IPS DF 6.9 (cell line): ENCODE results near the gene NIF3L1.

Source experiments
- DNase-seq: peaks from one replicate; pipeline ENCODE4 v3.0.0-alpha.2; 2013; ENCODE audit warnings: low read depth, low spot score
- H3K27ac ChIP-seq: one replicate; pipeline ENCODE4 v1.5.1; 2013; ENCODE audit warnings: low read length, control low read depth
- H3K27me3 ChIP-seq: 2 replicates; pipeline ENCODE4 v1.6.1; 2013; ENCODE audit warnings: mild to moderate bottlenecking, low read length; ENCODE audit not compliant: control insufficient read depth, insufficient read depth
- H3K36me3 ChIP-seq: 2 replicates; pipeline ENCODE4 v1.6.1; 2013; ENCODE audit warnings: low read length; ENCODE audit not compliant: control insufficient read depth, insufficient read depth
- H3K4me1 ChIP-seq: 2 replicates; pipeline ENCODE4 v1.6.1; 2013; ENCODE audit warnings: low read length; ENCODE audit not compliant: control insufficient read depth, insufficient read depth
- H3K4me3 ChIP-seq: 2 replicates; pipeline ENCODE4 v1.5.1; 2013; ENCODE audit warnings: mild to moderate bottlenecking, low read length
- H3K9me3 ChIP-seq: 2 replicates; pipeline ENCODE4 v1.6.1; 2013; ENCODE audit warnings: low read length, inconsistent platforms; ENCODE audit not compliant: control insufficient read depth, insufficient read depth
- WGBS: extraction: QIAGEN DNeasy Blood & Tissue Kit; methylation state at CpG from one replicate; pipeline ENCODE4 v1.1.7; 2013; ENCODE audit warnings: mixed read lengths, missing lambda C conversion rate; ENCODE audit not compliant: insufficient read length, insufficient coverage; 5-methylcytosine and 5-hydroxymethylcytosine counted together

Gene NIF3L1

GRCh38 chr2:200930947-200931626 is 41.9 kb downstream of the NIF3L1 start:
- H3K36me3 ChIP-seq = peaks cover 11% of the 10 kb centered on the region; the same call in 1 of the 2 replicates

DNA sequence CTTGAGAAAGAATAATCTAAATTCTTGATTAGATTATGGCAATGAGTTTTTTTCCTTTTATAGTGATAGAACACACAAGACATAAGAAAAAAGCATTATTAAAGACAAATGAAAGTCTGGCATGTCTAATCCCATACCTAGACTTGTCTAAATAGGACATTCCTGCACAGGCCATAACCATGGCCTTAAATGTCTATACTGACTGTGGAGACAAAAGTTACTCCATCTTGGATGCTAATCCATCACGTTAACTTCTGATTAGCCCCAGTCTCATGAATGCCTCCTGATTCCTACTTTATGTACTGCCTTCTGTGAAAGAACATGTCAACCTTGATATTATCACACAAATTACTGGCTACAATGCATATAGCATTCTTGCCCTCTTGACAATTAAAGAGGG is 50.7 kb downstream of the NIF3L1 start:
- H3K36me3 ChIP-seq = peaks cover 16% of the 10 kb centered on the region; the same call in 1 of the 2 replicates
- H3K9me3 ChIP-seq = no peaks in the 10 kb centered on the region
- H3K4me3 ChIP-seq = no peak overlapping the region
- WGBS = no CpG with 5 or more reads among the region's 1 CpG
- no peaks in the 10 kb centered on the region for H3K27me3 ChIP-seq
- no peaks in the 10 kb centered on the region for H3K4me1 ChIP-seq
- DNase-seq = no peak
- no peak overlapping the region for H3K27ac ChIP-seq

More at GRCh38 chr2:200930947-200931626, 41.9 kb downstream of the NIF3L1 start:
- H3K27ac ChIP-seq = no peak overlapping the region
- WGBS = no CpG with 5 or more reads among the region's 3 CpGs
- no peaks in the 10 kb centered on the region for H3K27me3 ChIP-seq
- no peaks in the 10 kb centered on the region for H3K9me3 ChIP-seq
- no peak overlapping the region for H3K4me3 ChIP-seq
- no peaks in the 10 kb centered on the region for H3K4me1 ChIP-seq
- no peak for DNase-seq

GRCh38 chr2:200943527-200944105 is 54.4 kb downstream of the NIF3L1 start:
- H3K27me3 ChIP-seq = no peaks in the 10 kb centered on the region
- no peak overlapping the region for H3K27ac ChIP-seq
- no peak for DNase-seq
- WGBS = no CpG with 5 or more reads among the region's 1 CpG
- H3K9me3 ChIP-seq = no peaks in the 10 kb centered on the region
- no peak overlapping the region for H3K4me3 ChIP-seq
- peaks cover 11% of the 10 kb centered on the region; the same call in 1 of the 2 replicates for H3K36me3 ChIP-seq
- no peaks in the 10 kb centered on the region for H3K4me1 ChIP-seq

DNA sequence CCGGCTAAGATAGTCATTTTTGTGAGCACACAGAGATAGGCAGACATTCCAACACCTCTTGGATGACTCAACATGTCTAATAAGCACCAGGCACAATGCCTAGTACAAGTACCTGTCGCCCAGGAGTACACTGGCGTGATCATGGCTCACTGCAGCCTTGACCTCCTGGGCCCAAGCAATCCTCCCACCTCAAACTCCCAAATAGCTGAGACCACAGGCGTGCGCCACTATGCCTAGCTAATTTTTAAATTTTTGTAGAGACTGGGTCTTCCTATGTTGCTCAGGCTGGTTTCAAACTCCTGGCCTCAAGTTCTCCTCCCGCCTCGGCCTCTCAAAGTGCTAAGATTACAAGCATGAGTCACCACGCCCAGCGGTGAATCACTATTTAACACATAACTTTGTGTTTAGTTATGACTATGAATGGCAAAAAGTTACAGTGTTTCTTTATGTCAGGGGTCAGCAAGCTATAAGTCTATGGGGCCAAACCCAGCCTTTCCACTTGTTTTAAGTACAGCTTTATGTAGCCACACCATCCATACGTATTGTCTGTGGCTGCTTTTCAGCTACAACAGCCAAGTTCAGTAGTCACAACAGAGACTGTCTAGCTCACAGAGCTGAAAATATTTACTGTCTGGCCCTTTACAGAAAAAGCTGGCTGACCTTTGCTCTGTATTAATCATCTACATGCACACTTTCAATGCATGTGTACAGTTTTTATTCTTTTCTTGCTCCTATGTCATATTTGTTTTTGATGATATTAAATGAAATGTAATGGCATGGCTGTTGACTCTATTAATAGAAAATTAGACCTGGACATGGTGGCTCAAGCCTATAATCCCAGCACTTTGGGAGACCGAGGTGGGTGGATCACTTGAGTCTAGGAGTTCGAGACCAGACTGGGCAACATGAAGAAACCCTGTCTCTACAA is 55.6 kb downstream of the NIF3L1 start:
- DNase-seq = no peak

GRCh38 chr2:200945395-200945729 is 56.2 kb downstream of the NIF3L1 start:
- Histone ChIP-seq H3K4me1 (no peaks in the 10 kb centered on the region), H3K9me3 (no peaks in the 10 kb centered on the region), H3K27me3 (no peaks in the 10 kb centered on the region), H3K4me3 (no peak overlapping the region), H3K36me3 (peaks cover 5% of the 10 kb centered on the region; the same call in 1 of the 2 replicates), H3K27ac (no peak overlapping the region)
- no peak for DNase-seq
- WGBS = no CpG with 5 or more reads among the region's 4 CpGs

More for the DNA sequence above, 55.6 kb downstream of the NIF3L1 start:
- no CpG with 5 or more reads among the region's 12 CpGs for WGBS
- no peak overlapping the region for H3K4me3 ChIP-seq
- no peaks in the 10 kb centered on the region for H3K9me3 ChIP-seq
- peaks cover 11% of the 10 kb centered on the region; the same call in 1 of the 2 replicates for H3K36me3 ChIP-seq
- H3K4me1 ChIP-seq = no peaks in the 10 kb centered on the region
- H3K27me3 ChIP-seq = no peaks in the 10 kb centered on the region
- no peak overlapping the region for H3K27ac ChIP-seq

DNA sequence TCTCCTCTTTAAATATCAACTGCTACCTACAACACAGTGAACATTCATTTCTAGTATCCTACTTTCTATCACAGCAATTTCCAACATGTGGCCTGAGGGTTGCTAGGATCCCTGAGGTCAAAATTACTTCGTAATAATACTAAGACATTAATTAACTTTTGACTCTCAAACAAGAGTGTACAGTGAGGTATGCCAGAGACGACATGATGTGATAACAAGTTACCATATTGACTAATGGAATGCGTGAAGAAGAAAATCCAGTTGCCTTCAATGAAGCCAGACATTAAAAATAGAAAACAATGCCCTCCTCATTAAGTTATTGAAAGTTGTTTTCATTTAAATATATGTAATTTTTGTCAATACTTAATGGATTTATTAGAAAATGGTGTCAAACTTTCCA is 61.2 kb downstream of the NIF3L1 start:
- Histone ChIP-seq H3K27me3 (no peaks in the 10 kb centered on the region), H3K9me3 (no peaks in the 10 kb centered on the region), H3K36me3 (peaks cover 4% of the 10 kb centered on the region; the same call in 1 of the 2 replicates), H3K4me3 (no peak overlapping the region), H3K27ac (no peak overlapping the region), H3K4me1 (no peaks in the 10 kb centered on the region)
- no CpG with 5 or more reads among the region's 3 CpGs for WGBS
- no peak for DNase-seq
